ENCODE data around the gene RASGRF1.

Gene RASGRF1

DNA sequence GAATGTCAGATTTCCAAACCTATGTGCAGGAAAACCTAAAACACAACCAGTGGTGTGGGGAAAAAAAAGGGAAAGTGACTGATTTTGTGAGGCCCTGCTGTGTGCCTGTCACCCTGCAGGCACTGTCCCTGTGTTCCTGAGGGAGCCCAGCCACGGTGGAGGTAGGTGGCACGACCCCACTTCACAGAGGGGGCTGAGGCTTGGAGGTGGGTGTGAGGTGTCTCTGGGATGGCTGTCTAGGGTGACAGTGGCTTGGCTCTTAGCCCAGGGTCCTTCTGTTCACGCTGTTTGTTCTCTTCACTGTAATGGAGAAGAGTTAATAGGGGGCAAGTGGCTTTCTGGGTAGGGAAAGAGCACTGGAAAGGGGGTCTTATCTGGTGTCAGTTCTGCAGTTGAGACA lies 22.6 kb downstream of the RASGRF1 start:
- TF ChIP-seq SPI1 (IDR thresholded peaks at IDR 0.05; ENCODE audit: borderline replicate concordance, low read depth) (no peak), POLR2AphosphoS5 (IDR thresholded peaks at IDR 0.05; ENCODE audit: low read depth) (no peak)
- TF ChIP-seq, protein P1, sequence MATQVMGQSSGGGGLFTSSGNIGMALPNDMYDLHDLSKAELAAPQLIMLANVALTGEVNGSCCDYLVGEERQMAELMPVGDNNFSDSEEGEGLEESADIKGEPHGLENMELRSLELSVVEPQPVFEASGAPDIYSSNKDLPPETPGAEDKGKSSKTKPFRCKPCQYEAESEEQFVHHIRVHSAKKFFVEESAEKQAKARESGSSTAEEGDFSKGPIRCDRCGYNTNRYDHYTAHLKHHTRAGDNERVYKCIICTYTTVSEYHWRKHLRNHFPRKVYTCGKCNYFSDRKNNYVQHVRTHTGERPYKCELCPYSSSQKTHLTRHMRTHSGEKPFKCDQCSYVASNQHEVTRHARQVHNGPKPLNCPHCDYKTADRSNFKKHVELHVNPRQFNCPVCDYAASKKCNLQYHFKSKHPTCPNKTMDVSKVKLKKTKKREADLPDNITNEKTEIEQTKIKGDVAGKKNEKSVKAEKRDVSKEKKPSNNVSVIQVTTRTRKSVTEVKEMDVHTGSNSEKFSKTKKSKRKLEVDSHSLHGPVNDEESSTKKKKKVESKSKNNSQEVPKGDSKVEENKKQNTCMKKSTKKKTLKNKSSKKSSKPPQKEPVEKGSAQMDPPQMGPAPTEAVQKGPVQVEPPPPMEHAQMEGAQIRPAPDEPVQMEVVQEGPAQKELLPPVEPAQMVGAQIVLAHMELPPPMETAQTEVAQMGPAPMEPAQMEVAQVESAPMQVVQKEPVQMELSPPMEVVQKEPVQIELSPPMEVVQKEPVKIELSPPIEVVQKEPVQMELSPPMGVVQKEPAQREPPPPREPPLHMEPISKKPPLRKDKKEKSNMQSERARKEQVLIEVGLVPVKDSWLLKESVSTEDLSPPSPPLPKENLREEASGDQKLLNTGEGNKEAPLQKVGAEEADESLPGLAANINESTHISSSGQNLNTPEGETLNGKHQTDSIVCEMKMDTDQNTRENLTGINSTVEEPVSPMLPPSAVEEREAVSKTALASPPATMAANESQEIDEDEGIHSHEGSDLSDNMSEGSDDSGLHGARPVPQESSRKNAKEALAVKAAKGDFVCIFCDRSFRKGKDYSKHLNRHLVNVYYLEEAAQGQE (IDR thresholded peaks at IDR 0.05; ENCODE audit: insufficient replicate concordance, low read depth), result no peak
- no peak overlapping the region for H3K27ac ChIP-seq (replicated peaks)
- no peaks in the 10 kb centered on the region for H3K27me3 ChIP-seq (ENCODE audit: insufficient read depth, poor library complexity, severe bottlenecking)
- no peak for DNase-seq (ENCODE audit: low read depth in 1 of 2, low spot score in 1 of 2)
- H3K4me3 ChIP-seq (replicated peaks; ENCODE audit: insufficient read depth, low read length), result no peak overlapping the region

DNA sequence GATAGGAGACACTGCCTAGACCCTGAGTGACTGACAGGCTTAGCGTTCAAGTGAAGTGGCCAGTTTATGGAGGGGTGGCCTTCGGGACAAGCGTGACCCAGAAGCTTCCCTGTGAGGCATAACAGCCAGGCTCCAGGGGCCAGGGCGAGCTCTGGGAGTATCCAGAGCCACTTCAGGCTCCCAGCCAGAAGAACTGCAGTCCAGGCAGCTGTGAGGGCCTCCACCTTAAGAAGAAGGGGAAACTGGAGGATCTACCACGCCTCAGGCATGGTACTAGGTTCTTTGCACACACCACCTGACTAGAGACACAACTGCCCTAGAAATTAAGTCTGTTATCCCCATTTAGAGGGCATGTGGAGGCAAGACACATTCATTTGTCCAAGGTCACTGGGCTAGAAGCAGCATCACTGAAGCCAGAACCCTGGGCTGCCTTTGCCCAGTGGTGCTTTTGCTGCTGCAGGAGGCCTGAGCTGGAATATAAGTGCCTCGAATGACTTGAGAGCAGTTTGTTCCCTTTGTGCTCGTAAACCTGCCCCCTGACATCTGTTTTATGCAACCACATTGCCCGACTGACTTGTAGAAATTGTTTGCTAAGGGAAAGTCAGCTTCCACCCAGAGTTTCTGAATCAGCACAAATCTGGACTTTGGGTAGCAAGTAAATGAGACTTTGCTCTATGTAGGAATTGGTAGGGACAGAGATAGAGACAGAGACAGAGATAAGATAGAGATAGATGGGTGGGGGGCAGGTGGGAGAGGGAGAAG lies 23.3 kb downstream of the RASGRF1 start:
- no peak for TF ChIP-seq SPI1 (IDR thresholded peaks at IDR 0.05; ENCODE audit: borderline replicate concordance, low read depth)
- TF ChIP-seq, protein P1 (IDR thresholded peaks at IDR 0.05; ENCODE audit: insufficient replicate concordance, low read depth), result no peak
- TF ChIP-seq POLR2AphosphoS5 (IDR thresholded peaks at IDR 0.05; ENCODE audit: low read depth), result no peak
- Histone ChIP-seq H3K27ac (replicated peaks) (no peak overlapping the region), H3K4me3 (replicated peaks; ENCODE audit: insufficient read depth, low read length) (no peak overlapping the region), H3K27me3 (ENCODE audit: insufficient read depth, poor library complexity, severe bottlenecking) (no peaks in the 10 kb centered on the region)
- no peak for DNase-seq (ENCODE audit: low read depth in 1 of 2, low spot score in 1 of 2)

DNA sequence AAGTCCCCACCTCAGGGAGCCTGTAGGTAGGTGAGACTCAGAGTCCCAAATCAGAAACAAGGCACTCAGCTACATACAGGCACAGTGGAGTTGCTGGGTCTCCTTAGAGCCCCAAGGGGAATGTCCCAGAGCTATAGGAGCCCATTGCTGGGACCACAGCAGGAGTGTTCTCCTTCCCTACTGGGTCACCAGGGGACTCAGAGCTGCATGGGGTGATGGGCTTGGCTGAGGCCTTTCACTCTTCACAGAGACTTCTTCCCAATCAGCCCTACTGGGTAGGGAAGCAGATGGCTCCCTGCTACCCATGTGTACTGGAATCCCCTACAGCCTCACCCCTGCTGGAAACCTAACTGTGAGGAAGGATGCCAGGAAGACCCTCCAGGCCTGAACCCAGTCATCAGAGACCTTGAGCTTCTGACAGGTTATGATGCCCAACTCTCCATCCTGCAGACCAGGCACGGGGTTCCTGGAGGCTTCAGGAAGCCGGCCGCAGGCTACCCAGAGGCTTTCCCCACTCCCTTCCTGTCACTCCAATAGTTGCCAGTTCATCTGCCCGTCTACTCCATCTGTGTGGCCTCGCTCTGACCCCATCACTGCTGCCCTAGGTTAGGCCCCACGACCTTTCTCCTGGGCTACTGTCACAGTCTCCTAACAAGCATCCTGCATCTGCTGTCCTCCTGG lies 24.0 kb downstream of the RASGRF1 start:
- H3K27me3 ChIP-seq (ENCODE audit: insufficient read depth, poor library complexity, severe bottlenecking), result no peaks in the 10 kb centered on the region
- no peak overlapping the region for H3K4me3 ChIP-seq (replicated peaks; ENCODE audit: insufficient read depth, low read length)
- TF ChIP-seq, protein P2, sequence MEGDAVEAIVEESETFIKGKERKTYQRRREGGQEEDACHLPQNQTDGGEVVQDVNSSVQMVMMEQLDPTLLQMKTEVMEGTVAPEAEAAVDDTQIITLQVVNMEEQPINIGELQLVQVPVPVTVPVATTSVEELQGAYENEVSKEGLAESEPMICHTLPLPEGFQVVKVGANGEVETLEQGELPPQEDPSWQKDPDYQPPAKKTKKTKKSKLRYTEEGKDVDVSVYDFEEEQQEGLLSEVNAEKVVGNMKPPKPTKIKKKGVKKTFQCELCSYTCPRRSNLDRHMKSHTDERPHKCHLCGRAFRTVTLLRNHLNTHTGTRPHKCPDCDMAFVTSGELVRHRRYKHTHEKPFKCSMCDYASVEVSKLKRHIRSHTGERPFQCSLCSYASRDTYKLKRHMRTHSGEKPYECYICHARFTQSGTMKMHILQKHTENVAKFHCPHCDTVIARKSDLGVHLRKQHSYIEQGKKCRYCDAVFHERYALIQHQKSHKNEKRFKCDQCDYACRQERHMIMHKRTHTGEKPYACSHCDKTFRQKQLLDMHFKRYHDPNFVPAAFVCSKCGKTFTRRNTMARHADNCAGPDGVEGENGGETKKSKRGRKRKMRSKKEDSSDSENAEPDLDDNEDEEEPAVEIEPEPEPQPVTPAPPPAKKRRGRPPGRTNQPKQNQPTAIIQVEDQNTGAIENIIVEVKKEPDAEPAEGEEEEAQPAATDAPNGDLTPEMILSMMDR (IDR thresholded peaks at IDR 0.05; ENCODE audit: insufficient read depth, low read length), result no peak
- TF ChIP-seq, protein P1 (IDR thresholded peaks at IDR 0.05; ENCODE audit: insufficient replicate concordance, low read depth), result no peak
- TF ChIP-seq POLR2AphosphoS5 (IDR thresholded peaks at IDR 0.05; ENCODE audit: low read depth) (no peak), GABPA (IDR thresholded peaks at IDR 0.05; ENCODE audit: low read depth) (no peak), SPI1 (IDR thresholded peaks at IDR 0.05; ENCODE audit: borderline replicate concordance, low read depth) (no peak)
- DNase-seq (ENCODE audit: low read depth in 1 of 2, low spot score in 1 of 2), result no peak
- no peak overlapping the region for H3K27ac ChIP-seq (replicated peaks)
